HL-60 (cell line): ENCODE data around the gene USP53.
A peak's percentile ranks its signal among the peaks of the same experiment; 100 is the strongest.

ENCODE experiments used
- DNase-seq, 2 experiments: peaks; one replicate each; pipeline ENCODE4 v3.0.0-alpha.2; 2010 to 2020; ENCODE audit warnings: low read depth in 1 of 2, low spot score in 1 of 2
- H3K27ac ChIP-seq: fragments of 250-450 bp; sonication (Bioruptor Pico); replicated peaks from 2 replicates; pipeline ENCODE4 v1.5.1; 2020; ENCODE audit warnings: mild to moderate bottlenecking, moderate library complexity
- H3K27me3 ChIP-seq: fragments of 250-450 bp; sonication (Bioruptor Pico); 2 replicates; pipeline ENCODE4 v1.5.1; 2021; ENCODE audit warnings: mild to moderate bottlenecking, moderate library complexity; ENCODE audit not compliant: insufficient read depth, poor library complexity, severe bottlenecking
- H3K4me3 ChIP-seq: replicated peaks from 2 replicates; pipeline ENCODE4 v1.5.1; 2011; ENCODE audit warnings: mild to moderate bottlenecking, control low read depth, low read length; ENCODE audit not compliant: insufficient read depth
- GABPA ChIP-seq: IDR thresholded peaks from 2 replicates; pipeline ENCODE4 v1.6.1; 2012; ENCODE audit warnings: low read depth
- POLR2AphosphoS5 ChIP-seq: IDR thresholded peaks from 2 replicates; pipeline ENCODE4 v1.6.1; 2012; ENCODE audit warnings: low read depth
- REST ChIP-seq: IDR thresholded peaks from 2 replicates; pipeline ENCODE4 v1.6.1; 2012; ENCODE audit warnings: low read depth; ENCODE audit not compliant: insufficient replicate concordance
- SPI1 ChIP-seq: IDR thresholded peaks from 2 replicates; pipeline ENCODE4 v1.6.1; 2012; ENCODE audit warnings: low read depth, mild to moderate bottlenecking, borderline replicate concordance
- TF ChIP-seq, protein P1 (sequence below): IDR thresholded peaks from one replicate; pipeline ENCODE4 v1.5.1; 2011; ENCODE audit warnings: low read length, control low read depth, inconsistent platforms; ENCODE audit not compliant: insufficient read depth

USP53 gene

DNA sequence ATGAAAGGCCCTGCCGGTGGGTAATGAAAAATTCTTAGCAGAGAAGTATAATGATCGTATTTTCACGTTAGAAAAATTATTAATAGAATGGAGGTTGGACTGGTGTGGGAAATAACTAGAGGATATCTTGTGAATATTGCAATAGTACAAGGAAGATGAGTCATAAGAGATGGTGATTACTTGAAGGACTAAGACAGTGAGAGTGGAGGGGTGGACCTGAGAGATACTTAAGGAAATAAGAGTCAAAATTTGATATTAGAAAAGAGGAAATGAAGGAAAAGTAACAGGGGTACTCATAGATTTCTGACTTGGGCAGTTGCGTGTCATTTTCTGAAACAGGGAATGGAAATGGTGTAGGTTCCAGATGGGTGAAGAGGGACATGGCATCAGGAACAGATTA is 1.7 kb upstream of the USP53 start:
- Histone ChIP-seq H3K4me3 (no peak overlapping the region), H3K27ac (no peak overlapping the region), H3K27me3 (no peaks in the 10 kb centered on the region)
- DNase-seq = no peak
- TF ChIP-seq POLR2AphosphoS5 (no peak), GABPA (no peak), SPI1 (no peak), REST (no peak)
- TF ChIP-seq, protein P1, sequence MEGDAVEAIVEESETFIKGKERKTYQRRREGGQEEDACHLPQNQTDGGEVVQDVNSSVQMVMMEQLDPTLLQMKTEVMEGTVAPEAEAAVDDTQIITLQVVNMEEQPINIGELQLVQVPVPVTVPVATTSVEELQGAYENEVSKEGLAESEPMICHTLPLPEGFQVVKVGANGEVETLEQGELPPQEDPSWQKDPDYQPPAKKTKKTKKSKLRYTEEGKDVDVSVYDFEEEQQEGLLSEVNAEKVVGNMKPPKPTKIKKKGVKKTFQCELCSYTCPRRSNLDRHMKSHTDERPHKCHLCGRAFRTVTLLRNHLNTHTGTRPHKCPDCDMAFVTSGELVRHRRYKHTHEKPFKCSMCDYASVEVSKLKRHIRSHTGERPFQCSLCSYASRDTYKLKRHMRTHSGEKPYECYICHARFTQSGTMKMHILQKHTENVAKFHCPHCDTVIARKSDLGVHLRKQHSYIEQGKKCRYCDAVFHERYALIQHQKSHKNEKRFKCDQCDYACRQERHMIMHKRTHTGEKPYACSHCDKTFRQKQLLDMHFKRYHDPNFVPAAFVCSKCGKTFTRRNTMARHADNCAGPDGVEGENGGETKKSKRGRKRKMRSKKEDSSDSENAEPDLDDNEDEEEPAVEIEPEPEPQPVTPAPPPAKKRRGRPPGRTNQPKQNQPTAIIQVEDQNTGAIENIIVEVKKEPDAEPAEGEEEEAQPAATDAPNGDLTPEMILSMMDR = no peak

- TF ChIP-seq, protein P1 = no peak
- TF ChIP-seq POLR2AphosphoS5 (no peak), REST (no peak), SPI1 (no peak), GABPA (no peak)
- peak overlapping the region; percentile 88 for H3K4me3 ChIP-seq
- H3K27ac ChIP-seq = peak overlapping the region; percentile 22
- no peaks in the 10 kb centered on the region for H3K27me3 ChIP-seq
- DNase-seq = no peak
Observed at GRCh38 chr4:119211867-119212233, 663 bp upstream of the USP53 start.

- peak in 1 of 2 experiments; percentile 76 for DNase-seq
- Histone ChIP-seq H3K27me3 (no peaks in the 10 kb centered on the region), H3K27ac (peak overlapping the region; percentile 5), H3K4me3 (peak overlapping the region; percentile 88)
- TF ChIP-seq SPI1 = no peak
- no peak for TF ChIP-seq POLR2AphosphoS5
- TF ChIP-seq, protein P1 = peak; percentile 16
Observed at GRCh38 chr4:119212964-119213606, 572 bp downstream of the USP53 start.

DNA sequence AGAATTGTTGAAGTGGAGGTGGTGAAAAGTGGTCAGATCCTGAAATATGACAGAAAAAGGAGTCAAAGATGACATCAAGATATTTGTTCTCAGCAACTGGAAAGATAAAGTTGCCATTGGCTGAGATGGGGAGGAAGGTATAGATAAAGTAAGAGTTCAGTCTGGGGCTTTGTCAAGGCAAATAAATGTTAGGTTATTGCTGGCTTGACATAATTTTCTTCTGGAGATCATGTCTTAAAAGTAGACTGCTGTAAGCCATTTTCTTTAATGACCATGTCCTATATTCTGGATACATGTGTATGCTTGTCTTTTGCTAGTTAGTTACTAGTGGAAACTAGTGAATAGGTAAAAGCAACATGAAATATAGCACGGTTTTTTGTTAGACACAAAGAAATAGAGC is 5.6 kb downstream of the USP53 start:
- Histone ChIP-seq H3K27me3 (no peaks in the 10 kb centered on the region), H3K4me3 (no peak overlapping the region), H3K27ac (no peak overlapping the region)
- no peak for DNase-seq
- no peak for TF ChIP-seq POLR2AphosphoS5
- no peak for TF ChIP-seq GABPA
- TF ChIP-seq REST = no peak
- TF ChIP-seq, protein P1 = no peak
